ENCODE data around the gene CHCHD10. TPM values are rescaled to one million over a fixed set of nuclear protein-coding genes. Genes with fewer than 3 reads are reported as not detected.

Gene CHCHD10
- total and polyA plus RNA-seq, 2 of the 13 experiments (the other 11 are each of a cell fraction or from before 2014, with no cell fraction given) = 37.0 to 62.8 TPM

DNA sequence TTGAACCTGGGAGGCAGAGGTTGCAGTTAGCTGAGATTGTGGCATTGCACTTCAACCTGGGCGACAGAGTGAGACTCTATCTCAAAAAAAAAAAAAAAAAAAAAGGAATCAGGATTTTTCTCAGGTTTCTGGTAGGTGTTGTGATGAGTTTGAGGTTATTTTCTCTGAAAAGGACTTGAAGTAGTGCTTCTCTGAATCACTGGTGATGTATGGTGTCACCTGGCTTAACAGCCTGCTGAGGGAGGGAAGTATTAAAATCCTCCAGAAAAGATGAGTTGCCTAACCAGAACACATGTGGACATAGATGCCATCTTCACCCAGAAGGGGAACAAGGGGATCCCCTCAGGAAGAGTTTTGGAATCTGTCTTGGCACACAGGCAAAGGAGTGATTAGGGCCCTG lies 39.1 kb upstream of the CHCHD10 start:
- Histone ChIP-seq H3K9ac (ENCODE audit: insufficient read depth, low read depth, low read length) (no peak overlapping the region), H3K4me1 (ENCODE audit: insufficient read depth, low read length) (peaks cover 11% of the 10 kb centered on the region), H3K36me3 (replicated peaks in 1 of 2; ENCODE audit: control insufficient read depth in 1 of 2, insufficient read depth in 2 of 2, low read length in 2 of 2) (peaks cover 19 to 48% of the 10 kb centered on the region in 2 experiments), H4K20me1 (ENCODE audit: insufficient read depth, low read length) (no peaks in the 10 kb centered on the region), H3K27ac (ENCODE audit: extremely low read length, insufficient read depth, low read length) (no peak overlapping the region), H3K4me2 (ENCODE audit: low read depth, low read length) (no peak overlapping the region), H3K4me3 (replicated peaks in 1 of 3; ENCODE audit: insufficient read depth in 1 of 3, low read depth in 2 of 3, low read length in 3 of 3) (no peak overlapping the region), H3K9me3 (ENCODE audit: low read length) (no peaks in the 10 kb centered on the region), H3K79me2 (ENCODE audit: insufficient read depth, low read length) (no peaks in the 10 kb centered on the region), H3K27me3 (ENCODE audit: control insufficient read depth in 1 of 2, insufficient read depth in 2 of 2, low read length in 2 of 2) (no peaks in the 10 kb centered on the region), H2AFZ (ENCODE audit: low read length) (no peak overlapping the region)
- in situ Hi-C loops (cut with HindIII; ENCODE audit: extremely low pct_ligation_motif_present, low pct_unique_long_range_greater_than_20kb) = no loop called here
- DNase-seq (ENCODE audit: low spot score) (no peak), ATAC-seq (no peak), FAIRE-seq (no peak)
- no TSS peak for BruUV-seq (replicated peaks)
- intact Hi-C loops (cut with micrococcal nuclease; ENCODE audit: unreplicated experiment) = no loop called here
- WGBS (ENCODE audit: low lambda C conversion rate) = 96% methylated on average over 1 of the region's 1 CpG
- ChIA-PET POLR2A (no interaction called here), CTCF (ENCODE audit: low intra/inter-chr PET ratio, low total read pairs) (no interaction called here)
- TF ChIP-seq SOX5 (CRISPR knock-in tag; IDR thresholded peaks at IDR 0.05; ENCODE audit: borderline replicate concordance) = no peak
- TF ChIP-seq ZNF792 (CRISPR knock-in tag; IDR thresholded peaks at IDR 0.05) = no peak
- no peak for TF ChIP-seq ZNF333 (CRISPR knock-in tag; IDR thresholded peaks at IDR 0.05; ENCODE audit: borderline replicate concordance)
- no peak for TF ChIP-seq ZNF33B (CRISPR knock-in tag; IDR thresholded peaks at IDR 0.05)
- TF ChIP-seq SCMH1 (CRISPR knock-in tag; IDR thresholded peaks at IDR 0.05; ENCODE audit: borderline replicate concordance) = no peak

DNA sequence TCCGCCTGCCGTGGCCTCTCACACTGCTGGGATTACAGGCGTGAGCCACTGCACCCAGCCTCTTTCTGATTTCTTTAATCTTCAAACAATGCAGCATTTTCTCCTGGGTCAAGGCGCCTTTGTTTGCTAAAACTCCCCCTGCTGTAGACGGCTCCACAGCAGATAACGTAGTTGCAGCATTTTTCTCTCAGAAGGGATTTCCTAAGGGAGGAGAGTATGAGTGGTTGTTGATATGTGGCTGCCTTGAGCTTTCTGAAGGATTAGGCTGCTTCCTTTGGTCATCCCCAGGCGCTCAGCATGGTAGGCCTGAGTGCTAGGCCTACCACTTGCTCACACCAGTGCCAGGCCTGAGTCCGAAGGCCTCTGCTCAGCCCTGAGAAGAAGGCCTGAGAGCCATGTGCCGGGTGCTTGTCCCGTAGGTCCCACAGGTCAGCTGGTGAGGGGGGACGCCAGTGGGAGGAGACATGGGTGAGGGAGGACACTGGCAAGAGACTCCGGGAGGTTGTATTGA lies 37.1 kb upstream of the CHCHD10 start:
- Histone ChIP-seq H2AFZ (ENCODE audit: low read length) (no peak overlapping the region), H3K4me3 (replicated peaks in 1 of 3; ENCODE audit: insufficient read depth in 1 of 3, low read depth in 2 of 3, low read length in 3 of 3) (no peak overlapping the region), H3K4me2 (ENCODE audit: low read depth, low read length) (no peak overlapping the region), H4K20me1 (ENCODE audit: insufficient read depth, low read length) (no peaks in the 10 kb centered on the region), H3K9ac (ENCODE audit: insufficient read depth, low read depth, low read length) (no peak overlapping the region), H3K36me3 (replicated peaks in 1 of 2; ENCODE audit: control insufficient read depth in 1 of 2, insufficient read depth in 2 of 2, low read length in 2 of 2) (peaks cover 27 to 61% of the 10 kb centered on the region in 2 experiments), H3K4me1 (ENCODE audit: insufficient read depth, low read length) (peaks cover 11% of the 10 kb centered on the region), H3K9me3 (ENCODE audit: low read length) (no peaks in the 10 kb centered on the region), H3K27ac (ENCODE audit: extremely low read length, insufficient read depth, low read length) (no peak overlapping the region), H3K27me3 (ENCODE audit: control insufficient read depth in 1 of 2, insufficient read depth in 2 of 2, low read length in 2 of 2) (no peaks in the 10 kb centered on the region), H3K79me2 (ENCODE audit: insufficient read depth, low read length) (no peaks in the 10 kb centered on the region)
- no peak for ATAC-seq
- TF ChIP-seq, protein P1, sequence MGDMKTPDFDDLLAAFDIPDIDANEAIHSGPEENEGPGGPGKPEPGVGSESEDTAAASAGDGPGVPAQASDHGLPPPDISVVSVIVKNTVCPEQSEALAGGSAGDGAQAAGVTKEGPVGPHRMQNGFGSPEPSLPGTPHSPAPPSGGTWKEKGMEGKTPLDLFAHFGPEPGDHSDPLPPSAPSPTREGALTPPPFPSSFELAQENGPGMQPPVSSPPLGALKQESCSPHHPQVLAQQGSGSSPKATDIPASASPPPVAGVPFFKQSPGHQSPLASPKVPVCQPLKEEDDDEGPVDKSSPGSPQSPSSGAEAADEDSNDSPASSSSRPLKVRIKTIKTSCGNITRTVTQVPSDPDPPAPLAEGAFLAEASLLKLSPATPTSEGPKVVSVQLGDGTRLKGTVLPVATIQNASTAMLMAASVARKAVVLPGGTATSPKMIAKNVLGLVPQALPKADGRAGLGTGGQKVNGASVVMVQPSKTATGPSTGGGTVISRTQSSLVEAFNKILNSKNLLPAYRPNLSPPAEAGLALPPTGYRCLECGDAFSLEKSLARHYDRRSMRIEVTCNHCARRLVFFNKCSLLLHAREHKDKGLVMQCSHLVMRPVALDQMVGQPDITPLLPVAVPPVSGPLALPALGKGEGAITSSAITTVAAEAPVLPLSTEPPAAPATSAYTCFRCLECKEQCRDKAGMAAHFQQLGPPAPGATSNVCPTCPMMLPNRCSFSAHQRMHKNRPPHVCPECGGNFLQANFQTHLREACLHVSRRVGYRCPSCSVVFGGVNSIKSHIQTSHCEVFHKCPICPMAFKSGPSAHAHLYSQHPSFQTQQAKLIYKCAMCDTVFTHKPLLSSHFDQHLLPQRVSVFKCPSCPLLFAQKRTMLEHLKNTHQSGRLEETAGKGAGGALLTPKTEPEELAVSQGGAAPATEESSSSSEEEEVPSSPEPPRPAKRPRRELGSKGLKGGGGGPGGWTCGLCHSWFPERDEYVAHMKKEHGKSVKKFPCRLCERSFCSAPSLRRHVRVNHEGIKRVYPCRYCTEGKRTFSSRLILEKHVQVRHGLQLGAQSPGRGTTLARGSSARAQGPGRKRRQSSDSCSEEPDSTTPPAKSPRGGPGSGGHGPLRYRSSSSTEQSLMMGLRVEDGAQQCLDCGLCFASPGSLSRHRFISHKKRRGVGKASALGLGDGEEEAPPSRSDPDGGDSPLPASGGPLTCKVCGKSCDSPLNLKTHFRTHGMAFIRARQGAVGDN (CRISPR knock-in tag; IDR thresholded peaks at IDR 0.05) = 0 out of 2 replicates have a peak, but pooled peaks have one; percentile 12
- TF ChIP-seq, protein P2, sequence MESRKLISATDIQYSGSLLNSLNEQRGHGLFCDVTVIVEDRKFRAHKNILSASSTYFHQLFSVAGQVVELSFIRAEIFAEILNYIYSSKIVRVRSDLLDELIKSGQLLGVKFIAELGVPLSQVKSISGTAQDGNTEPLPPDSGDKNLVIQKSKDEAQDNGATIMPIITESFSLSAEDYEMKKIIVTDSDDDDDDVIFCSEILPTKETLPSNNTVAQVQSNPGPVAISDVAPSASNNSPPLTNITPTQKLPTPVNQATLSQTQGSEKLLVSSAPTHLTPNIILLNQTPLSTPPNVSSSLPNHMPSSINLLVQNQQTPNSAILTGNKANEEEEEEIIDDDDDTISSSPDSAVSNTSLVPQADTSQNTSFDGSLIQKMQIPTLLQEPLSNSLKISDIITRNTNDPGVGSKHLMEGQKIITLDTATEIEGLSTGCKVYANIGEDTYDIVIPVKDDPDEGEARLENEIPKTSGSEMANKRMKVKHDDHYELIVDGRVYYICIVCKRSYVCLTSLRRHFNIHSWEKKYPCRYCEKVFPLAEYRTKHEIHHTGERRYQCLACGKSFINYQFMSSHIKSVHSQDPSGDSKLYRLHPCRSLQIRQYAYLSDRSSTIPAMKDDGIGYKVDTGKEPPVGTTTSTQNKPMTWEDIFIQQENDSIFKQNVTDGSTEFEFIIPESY (CRISPR knock-in tag; IDR thresholded peaks at IDR 0.05) = peak; percentile 96
- TF ChIP-seq ZNF20 (CRISPR knock-in tag; IDR thresholded peaks at IDR 0.05) = no peak
- TF ChIP-seq ZFY (CRISPR knock-in tag; IDR thresholded peaks at IDR 0.05) = peak; percentile 28; the same call in 1 of the 2 replicates
- intact Hi-C loops (cut with micrococcal nuclease; ENCODE audit: unreplicated experiment) = no loop called here
- 91% methylated on average over 10 of the region's 12 CpGs for WGBS (ENCODE audit: low lambda C conversion rate)
- no TSS peak for BruUV-seq (replicated peaks)
- FAIRE-seq = no peak
- CTCF ChIA-PET (ENCODE audit: low intra/inter-chr PET ratio, low total read pairs) = no interaction called here
- in situ Hi-C loops (cut with HindIII; ENCODE audit: extremely low pct_ligation_motif_present, low pct_unique_long_range_greater_than_20kb) = no loop called here
- POLR2A ChIA-PET = interaction anchor here (1.2 kb wide), 1 partner anchor 15 kb away, joined by 4 read pairs; no protein-coding TSS in a partner anchor
- no peak for DNase-seq (ENCODE audit: low spot score)
